ENCODE results near the gene KNTC1. TPM values are rescaled to one million over a fixed set of nuclear protein-coding genes. Genes with fewer than 3 reads are reported as not detected.
"Not testable (repeated sequence)": the region's sequence is repeated elsewhere in the genome, so short reads cannot be mapped to it uniquely, and the experiment has no call there.

KNTC1 gene
- polyA plus RNA-seq, 2 donors: 9.6 to 22.9 TPM

- H3K36me3 ChIP-seq (ENCODE audit: control insufficient read depth in 2 of 2, insufficient read depth in 2 of 2, low read length in 1 of 2): peaks cover 8 to 21% of the 10 kb centered on the region in 2 donors
- H3K9me3 ChIP-seq (ENCODE audit: control insufficient read depth in 2 of 2, insufficient read depth in 1 of 2, low read depth in 1 of 2, low read length in 1 of 2): no peaks in the 10 kb centered on the region
- H3K27ac ChIP-seq (ENCODE audit: low read depth in 2 of 2, low read length in 1 of 2): no peak overlapping the region
- H3K27me3 ChIP-seq (ENCODE audit: control insufficient read depth in 1 of 2, insufficient read depth in 2 of 2, low read length in 2 of 2): no peaks in the 10 kb centered on the region
- no peaks in the 10 kb centered on the region for H3K4me1 ChIP-seq (ENCODE audit: control insufficient read depth in 2 of 2, insufficient read depth in 2 of 2, low read length in 1 of 2)
- no peak overlapping the region for H3K4me3 ChIP-seq (ENCODE audit: low read depth in 1 of 2, low read length in 2 of 2)
- 86 to 90% methylated on average over 11 of the region's 11 CpGs for WGBS, 2 donors
Measured at GRCh38 chr12:122505419-122506051, 21.5 kb upstream of the KNTC1 start.

GRCh38 chr12:122506393-122506938 is 20.6 kb upstream of the KNTC1 start:
- Histone ChIP-seq H3K27me3 (ENCODE audit: control insufficient read depth in 1 of 2, insufficient read depth in 2 of 2, low read length in 2 of 2) (no peaks in the 10 kb centered on the region), H3K27ac (ENCODE audit: low read depth in 2 of 2, low read length in 1 of 2) (no peak overlapping the region), H3K4me1 (ENCODE audit: control insufficient read depth in 2 of 2, insufficient read depth in 2 of 2, low read length in 1 of 2) (no peaks in the 10 kb centered on the region), H3K36me3 (ENCODE audit: control insufficient read depth in 2 of 2, insufficient read depth in 2 of 2, low read length in 1 of 2) (peaks cover 8 to 25% of the 10 kb centered on the region in 2 donors), H3K9me3 (ENCODE audit: control insufficient read depth in 2 of 2, insufficient read depth in 1 of 2, low read depth in 1 of 2, low read length in 1 of 2) (no peaks in the 10 kb centered on the region), H3K4me3 (ENCODE audit: low read depth in 1 of 2, low read length in 2 of 2) (no peak overlapping the region)
- 95 to 96% methylated on average over 5 of the region's 5 CpGs for WGBS, 2 donors

DNA sequence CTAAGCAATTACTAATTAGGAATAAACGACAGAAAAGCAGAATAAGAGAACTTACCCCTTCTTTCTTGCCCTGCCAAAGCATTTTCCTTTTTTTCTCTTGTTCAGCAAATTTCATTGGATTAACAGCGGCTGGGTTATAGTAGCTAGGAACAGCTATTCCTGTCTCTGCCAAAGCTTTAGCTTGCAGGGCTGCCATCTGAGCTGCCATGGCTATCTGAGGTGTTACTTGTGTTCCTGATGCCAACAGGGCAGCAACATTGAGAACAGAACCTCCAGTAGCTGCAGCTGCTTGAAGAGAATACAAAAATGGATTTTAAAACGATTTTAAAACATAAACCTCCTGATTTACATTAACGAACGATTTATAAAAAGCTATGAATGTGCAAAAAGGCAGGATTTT is 18.9 kb upstream of the KNTC1 start:
- H3K36me3 ChIP-seq (ENCODE audit: control insufficient read depth in 2 of 2, insufficient read depth in 2 of 2, low read length in 1 of 2): peaks cover 8 to 32% of the 10 kb centered on the region in 2 donors

DNA sequence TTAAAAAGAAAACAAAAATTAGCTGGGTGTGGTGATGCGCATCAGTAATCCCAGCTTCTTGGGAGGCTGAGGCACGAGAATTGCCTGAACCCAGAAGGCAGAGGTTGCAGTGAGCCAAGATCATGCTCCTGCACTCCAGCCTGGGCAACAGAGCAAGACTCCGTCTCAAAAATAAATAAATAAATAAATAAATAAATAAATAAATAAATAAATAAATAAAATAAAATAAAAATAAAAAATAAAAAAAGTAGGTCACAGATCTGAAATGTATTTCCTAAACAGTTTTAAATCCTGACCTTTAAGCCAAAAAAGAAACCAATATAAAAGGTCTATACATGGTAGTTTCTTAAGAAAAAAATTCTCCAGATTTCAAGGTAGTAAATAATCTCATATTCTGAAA is 14.0 kb upstream of the KNTC1 start:
- not testable (repeated sequence) for H3K4me1 ChIP-seq (ENCODE audit: control insufficient read depth in 2 of 2, insufficient read depth in 2 of 2, low read length in 1 of 2); H3K4me3 ChIP-seq (ENCODE audit: low read depth in 1 of 2, low read length in 2 of 2); H3K9me3 ChIP-seq (ENCODE audit: control insufficient read depth in 2 of 2, insufficient read depth in 1 of 2, low read depth in 1 of 2, low read length in 1 of 2); H3K27ac ChIP-seq (ENCODE audit: low read depth in 2 of 2, low read length in 1 of 2); H3K27me3 ChIP-seq (ENCODE audit: control insufficient read depth in 1 of 2, insufficient read depth in 2 of 2, low read length in 2 of 2)
- WGBS, 2 donors: 79 to 84% methylated on average over 3 of the region's 3 CpGs
- peaks cover 16 to 35% of the 10 kb centered on the region in 2 donors for H3K36me3 ChIP-seq (ENCODE audit: control insufficient read depth in 2 of 2, insufficient read depth in 2 of 2, low read length in 1 of 2)

More for the DNA sequence above, 18.9 kb upstream of the KNTC1 start:
- H3K27me3 ChIP-seq (ENCODE audit: control insufficient read depth in 1 of 2, insufficient read depth in 2 of 2, low read length in 2 of 2): no peaks in the 10 kb centered on the region
- no peak overlapping the region for H3K27ac ChIP-seq (ENCODE audit: low read depth in 2 of 2, low read length in 1 of 2)
- H3K4me3 ChIP-seq (ENCODE audit: low read depth in 1 of 2, low read length in 2 of 2): no peak overlapping the region
- 94 to 95% methylated on average over 5 of the region's 5 CpGs for WGBS, 2 donors
- H3K4me1 ChIP-seq (ENCODE audit: control insufficient read depth in 2 of 2, insufficient read depth in 2 of 2, low read length in 1 of 2): no peaks in the 10 kb centered on the region
- no peaks in the 10 kb centered on the region for H3K9me3 ChIP-seq (ENCODE audit: control insufficient read depth in 2 of 2, insufficient read depth in 1 of 2, low read depth in 1 of 2, low read length in 1 of 2)

DNA sequence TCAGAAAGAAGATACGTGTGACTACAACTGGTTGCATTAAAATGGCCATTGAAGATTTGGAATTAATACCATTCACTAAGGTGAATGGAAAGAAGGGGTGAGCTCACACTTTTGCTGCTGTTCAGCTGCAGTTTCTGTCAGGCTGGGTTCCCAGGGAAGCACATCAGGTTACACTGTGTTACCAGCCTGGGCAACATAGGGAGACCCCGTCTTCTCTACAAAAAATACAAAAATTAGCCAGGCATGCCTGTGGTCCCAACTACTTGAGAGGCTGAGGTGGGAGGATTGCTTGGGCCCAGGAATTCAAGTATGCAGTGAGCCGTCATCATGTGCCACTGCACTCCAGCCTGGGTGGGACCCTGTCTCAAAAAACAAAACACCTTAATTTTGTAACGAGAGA is 13.4 kb upstream of the KNTC1 start:
- WGBS, 2 donors: 90 to 94% methylated on average over 4 of the region's 4 CpGs
- H3K36me3 ChIP-seq (ENCODE audit: control insufficient read depth in 2 of 2, insufficient read depth in 2 of 2, low read length in 1 of 2): peaks cover 14 to 34% of the 10 kb centered on the region in 2 donors
- no peaks in the 10 kb centered on the region for H3K9me3 ChIP-seq (ENCODE audit: control insufficient read depth in 2 of 2, insufficient read depth in 1 of 2, low read depth in 1 of 2, low read length in 1 of 2)
- H3K4me1 ChIP-seq (ENCODE audit: control insufficient read depth in 2 of 2, insufficient read depth in 2 of 2, low read length in 1 of 2): no peaks in the 10 kb centered on the region
- no peak overlapping the region for H3K4me3 ChIP-seq (ENCODE audit: low read depth in 1 of 2, low read length in 2 of 2)
- no peaks in the 10 kb centered on the region for H3K27me3 ChIP-seq (ENCODE audit: control insufficient read depth in 1 of 2, insufficient read depth in 2 of 2, low read length in 2 of 2)
- H3K27ac ChIP-seq (ENCODE audit: low read depth in 2 of 2, low read length in 1 of 2): no peak overlapping the region

GRCh38 chr12:122515275-122515674 is 11.8 kb upstream of the KNTC1 start:
- no peaks in the 10 kb centered on the region for H3K27me3 ChIP-seq (ENCODE audit: control insufficient read depth in 1 of 2, insufficient read depth in 2 of 2, low read length in 2 of 2)
- H3K4me3 ChIP-seq (ENCODE audit: low read depth in 1 of 2, low read length in 2 of 2): no peak overlapping the region
- no peak overlapping the region for H3K27ac ChIP-seq (ENCODE audit: low read depth in 2 of 2, low read length in 1 of 2)
- H3K4me1 ChIP-seq (ENCODE audit: control insufficient read depth in 2 of 2, insufficient read depth in 2 of 2, low read length in 1 of 2): no peaks in the 10 kb centered on the region
- H3K9me3 ChIP-seq (ENCODE audit: control insufficient read depth in 2 of 2, insufficient read depth in 1 of 2, low read depth in 1 of 2, low read length in 1 of 2): no peaks in the 10 kb centered on the region
- H3K36me3 ChIP-seq (ENCODE audit: control insufficient read depth in 2 of 2, insufficient read depth in 2 of 2, low read length in 1 of 2): peaks cover 17 to 33% of the 10 kb centered on the region in 2 donors
- WGBS, 2 donors: 94 to 95% methylated on average over 2 of the region's 2 CpGs

- H3K4me1 ChIP-seq (ENCODE audit: control insufficient read depth in 2 of 2, insufficient read depth in 2 of 2, low read length in 1 of 2): no peaks in the 10 kb centered on the region
- H3K9me3 ChIP-seq (ENCODE audit: control insufficient read depth in 2 of 2, insufficient read depth in 1 of 2, low read depth in 1 of 2, low read length in 1 of 2): no peaks in the 10 kb centered on the region
- no peak overlapping the region for H3K27ac ChIP-seq (ENCODE audit: low read depth in 2 of 2, low read length in 1 of 2)
- H3K27me3 ChIP-seq (ENCODE audit: control insufficient read depth in 1 of 2, insufficient read depth in 2 of 2, low read length in 2 of 2): no peaks in the 10 kb centered on the region
- peaks cover 23 to 31% of the 10 kb centered on the region in 2 donors for H3K36me3 ChIP-seq (ENCODE audit: control insufficient read depth in 2 of 2, insufficient read depth in 2 of 2, low read length in 1 of 2)
- no peak overlapping the region for H3K4me3 ChIP-seq (ENCODE audit: low read depth in 1 of 2, low read length in 2 of 2)
- 87 to 89% methylated on average over 13 of the region's 13 CpGs for WGBS, 2 donors
Measured at GRCh38 chr12:122516544-122517361, 10.3 kb upstream of the KNTC1 start.

DNA sequence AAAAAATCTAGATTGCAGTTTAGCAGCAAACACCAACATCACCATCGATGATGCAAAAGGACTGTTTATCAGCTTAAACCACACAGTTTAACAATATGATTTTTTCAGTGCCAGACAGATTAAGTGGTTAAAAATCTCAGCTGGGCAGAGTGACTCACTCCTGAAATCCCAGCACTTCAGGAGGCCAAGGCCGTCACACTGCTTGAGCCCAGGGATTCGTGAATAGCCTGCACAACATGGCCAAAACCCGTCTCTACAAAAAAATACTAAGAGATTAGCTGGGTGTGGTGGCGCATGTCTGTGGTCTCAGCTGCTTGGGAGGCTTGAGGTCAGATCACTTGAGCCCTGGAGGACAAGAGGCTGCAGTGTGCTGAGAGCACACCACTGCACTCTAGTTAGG is 9.2 kb upstream of the KNTC1 start:
- no peaks in the 10 kb centered on the region for H3K27me3 ChIP-seq (ENCODE audit: control insufficient read depth in 1 of 2, insufficient read depth in 2 of 2, low read length in 2 of 2)
- no peaks in the 10 kb centered on the region for H3K9me3 ChIP-seq (ENCODE audit: control insufficient read depth in 2 of 2, insufficient read depth in 1 of 2, low read depth in 1 of 2, low read length in 1 of 2)
- H3K4me1 ChIP-seq (ENCODE audit: control insufficient read depth in 2 of 2, insufficient read depth in 2 of 2, low read length in 1 of 2): no peaks in the 10 kb centered on the region
- WGBS, 2 donors: 55 to 61% methylated on average over 5 of the region's 5 CpGs
- no peak overlapping the region for H3K4me3 ChIP-seq (ENCODE audit: low read depth in 1 of 2, low read length in 2 of 2)
- peaks cover 23 to 25% of the 10 kb centered on the region in 2 donors for H3K36me3 ChIP-seq (ENCODE audit: control insufficient read depth in 2 of 2, insufficient read depth in 2 of 2, low read length in 1 of 2)
- no peak overlapping the region for H3K27ac ChIP-seq (ENCODE audit: low read depth in 2 of 2, low read length in 1 of 2)

DNA sequence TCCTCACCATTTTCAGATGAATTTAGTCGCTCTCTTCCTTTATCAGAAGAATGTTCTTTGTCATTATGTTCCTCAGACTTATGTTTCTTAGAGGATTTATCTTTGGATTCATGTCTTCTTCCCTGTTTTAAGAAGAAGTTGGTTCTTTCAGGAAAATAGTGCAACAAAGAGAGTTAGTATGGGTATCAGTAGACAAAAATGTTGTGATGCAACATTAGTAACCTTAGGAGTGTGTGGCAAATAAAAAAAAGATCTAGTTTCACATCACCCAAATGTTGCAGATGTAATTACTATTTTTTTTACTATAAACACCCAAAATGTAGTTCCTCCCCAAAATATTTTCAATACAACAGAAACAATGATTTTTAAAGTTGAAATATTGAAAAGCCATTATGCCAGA is 8.1 kb upstream of the KNTC1 start:
- H3K4me3 ChIP-seq (ENCODE audit: low read depth in 1 of 2, low read length in 2 of 2): no peak overlapping the region
- H3K27ac ChIP-seq (ENCODE audit: low read depth in 2 of 2, low read length in 1 of 2): no peak overlapping the region
- H3K27me3 ChIP-seq (ENCODE audit: control insufficient read depth in 1 of 2, insufficient read depth in 2 of 2, low read length in 2 of 2): no peaks in the 10 kb centered on the region
- peaks cover 20% of the 10 kb centered on the region in 2 donors for H3K36me3 ChIP-seq (ENCODE audit: control insufficient read depth in 2 of 2, insufficient read depth in 2 of 2, low read length in 1 of 2)
- H3K4me1 ChIP-seq (ENCODE audit: control insufficient read depth in 2 of 2, insufficient read depth in 2 of 2, low read length in 1 of 2): peaks cover 0 to 2% of the 10 kb centered on the region in 2 donors
- WGBS, 2 donors: 91 to 98% methylated on average over 1 of the region's 1 CpG
- H3K9me3 ChIP-seq (ENCODE audit: control insufficient read depth in 2 of 2, insufficient read depth in 1 of 2, low read depth in 1 of 2, low read length in 1 of 2): no peaks in the 10 kb centered on the region

Data from esophagus (tissue), 2 donors.